H9 (cell line): ENCODE results near the gene ARHGAP25. TPM values are rescaled to one million over a fixed set of nuclear protein-coding genes. Genes with fewer than 3 reads are reported as not detected.
A peak's percentile ranks its signal among the peaks of the same experiment; 100 is the strongest.

Source experiments
- DNase-seq: peaks from one replicate; pipeline ENCODE4 v3.0.0-alpha.2; 2017
- H2AFZ ChIP-seq: one replicate; pipeline ENCODE4 v1.6.1; 2013; ENCODE audit warnings: mild to moderate bottlenecking, low read length, control low read depth, moderate library complexity
- H2AK5ac ChIP-seq: 2 replicates; pipeline ENCODE4 v1.6.1; 2013; ENCODE audit warnings: low read length, control low read depth, mixed read lengths; ENCODE audit not compliant: insufficient read length
- H2BK120ac ChIP-seq: one replicate; pipeline ENCODE4 v1.6.1; 2013; ENCODE audit warnings: low read depth, mild to moderate bottlenecking, low read length, control low read depth, inconsistent platforms; ENCODE audit not compliant: poor library complexity, severe bottlenecking
- H2BK12ac ChIP-seq: 2 replicates; pipeline ENCODE4 v1.6.1; 2013; ENCODE audit warnings: low read length, control low read depth, mixed read lengths, low read depth; ENCODE audit not compliant: insufficient read length
- H2BK15ac ChIP-seq: 2 replicates; pipeline ENCODE4 v1.6.1; 2013; ENCODE audit warnings: low read depth, low read length, control low read depth
- H2BK20ac ChIP-seq: one replicate; pipeline ENCODE4 v1.6.1; 2013; ENCODE audit warnings: low read depth, mild to moderate bottlenecking, low read length, control low read depth, inconsistent platforms; ENCODE audit not compliant: poor library complexity, severe bottlenecking
- H2BK5ac ChIP-seq: 2 replicates; pipeline ENCODE4 v1.6.1; 2013; ENCODE audit warnings: low read length, control low read depth, mixed read lengths; ENCODE audit not compliant: insufficient read length
- H3K14ac ChIP-seq: 2 replicates; pipeline ENCODE4 v1.6.1; 2013; ENCODE audit warnings: low read length, control low read depth; ENCODE audit not compliant: insufficient read depth
- H3K18ac ChIP-seq: 2 replicates; pipeline ENCODE4 v1.6.1; 2013; ENCODE audit warnings: low read depth, mild to moderate bottlenecking, mixed read lengths, low read length, control low read depth; ENCODE audit not compliant: insufficient read length
- H3K23ac ChIP-seq: 2 replicates; pipeline ENCODE4 v1.6.1; 2013; ENCODE audit warnings: low read length, control low read depth, mixed read lengths, low read depth; ENCODE audit not compliant: insufficient read length
- H3K23me2 ChIP-seq: 2 replicates; pipeline ENCODE4 v1.6.1; 2013; ENCODE audit warnings: low read depth, mild to moderate bottlenecking, mixed read lengths, low read length, control low read depth; ENCODE audit not compliant: insufficient read length, poor library complexity, severe bottlenecking
- H3K27ac ChIP-seq: 2 replicates; pipeline ENCODE4 v1.5.1; 2013; ENCODE audit warnings: low read length, control low read depth, mixed read lengths, low read depth; ENCODE audit not compliant: insufficient read length
- H3K27me3 ChIP-seq: 2 replicates; pipeline ENCODE4 v1.6.1; 2013; ENCODE audit warnings: low read length, control low read depth, inconsistent platforms; ENCODE audit not compliant: insufficient read depth
- H3K4ac ChIP-seq: 2 replicates; pipeline ENCODE4 v1.6.1; 2013; ENCODE audit warnings: low read depth, mild to moderate bottlenecking, control low read depth, inconsistent platforms, low read length, moderate library complexity
- H3K4me1 ChIP-seq: 2 replicates; pipeline ENCODE4 v1.6.1; 2013; ENCODE audit warnings: low read length, control low read depth, inconsistent platforms; ENCODE audit not compliant: insufficient read depth
- H3K4me2 ChIP-seq: 2 replicates; pipeline ENCODE4 v1.6.1; 2013; ENCODE audit warnings: low read length, control low read depth, mixed read lengths; ENCODE audit not compliant: insufficient read length, insufficient read depth
- H3K56ac ChIP-seq: 2 replicates; pipeline ENCODE4 v1.6.1; 2013; ENCODE audit warnings: low read depth, mild to moderate bottlenecking, mixed read lengths, low read length, control low read depth; ENCODE audit not compliant: insufficient read length
- H3K79me1 ChIP-seq: 2 replicates; pipeline ENCODE4 v1.6.1; 2013; ENCODE audit warnings: low read depth, mild to moderate bottlenecking, moderate library complexity, low read length, control low read depth, inconsistent platforms; ENCODE audit not compliant: insufficient read depth, poor library complexity, severe bottlenecking
- H3K79me2 ChIP-seq: 2 replicates; pipeline ENCODE4 v1.6.1; 2013; ENCODE audit warnings: low read length, control low read depth, inconsistent platforms; ENCODE audit not compliant: insufficient read depth
- H3K9ac ChIP-seq: 2 replicates; pipeline ENCODE4 v1.6.1; 2013; ENCODE audit warnings: low read length, control low read depth, mixed read lengths; ENCODE audit not compliant: insufficient read length; ENCODE audit errors: extremely low read depth
- H3K9me3 ChIP-seq: one replicate; pipeline ENCODE4 v1.6.1; 2013; ENCODE audit warnings: low read depth, low read length, inconsistent platforms; ENCODE audit not compliant: control insufficient read depth
- H3T11ph ChIP-seq: one replicate; pipeline ENCODE4 v1.6.1; 2013; ENCODE audit warnings: mild to moderate bottlenecking, low read length, control low read depth, inconsistent platforms
- H4K20me1 ChIP-seq: one replicate; pipeline ENCODE4 v1.6.1; 2013; ENCODE audit not compliant: control insufficient read depth, insufficient read length, insufficient read depth
- H4K5ac ChIP-seq: 2 replicates; pipeline ENCODE4 v1.6.1; 2013; ENCODE audit warnings: low read depth, mild to moderate bottlenecking, mixed read lengths, low read length, control low read depth; ENCODE audit not compliant: insufficient read length
- H4K8ac ChIP-seq: replicated peaks from 2 replicates; pipeline ENCODE4 v1.6.1; 2013; ENCODE audit warnings: low read length, control low read depth, mixed read lengths, low read depth; ENCODE audit not compliant: insufficient read length
- H4K91ac ChIP-seq: 2 replicates; pipeline ENCODE4 v1.6.1; 2013; ENCODE audit warnings: low read depth, mild to moderate bottlenecking, moderate library complexity, mixed read lengths, low read length, control low read depth; ENCODE audit not compliant: insufficient read length
- H3K27ac Mint-ChIP-seq, 3 experiments: 2 replicates in 2 of 3; 3 replicates in 1 of 3; pipeline ENCODE4 v1.8.0; 2020 to 2021; ENCODE audit warnings: mixed read lengths in 3 of 3, mild to moderate bottlenecking in 1 of 3, moderate library complexity in 1 of 3
- H3K27me3 Mint-ChIP-seq: 2 replicates; pipeline ENCODE4 v1.8.0; 2021; ENCODE audit warnings: low read depth, mild to moderate bottlenecking, moderate library complexity, mixed read lengths
- H3K36me3 Mint-ChIP-seq, 3 experiments: 2 replicates in 2 of 3; 3 replicates in 1 of 3; pipeline ENCODE4 v1.8.0; 2020 to 2021; ENCODE audit warnings: low read depth in 3 of 3, mixed read lengths in 3 of 3; ENCODE audit not compliant: insufficient read depth in 1 of 3
- H3K4me1 Mint-ChIP-seq, 2 experiments: 2 replicates each; pipeline ENCODE4 v1.8.0; 2020; ENCODE audit warnings: mixed read lengths in 2 of 2
- H3K4me3 Mint-ChIP-seq, 2 experiments: 2 replicates in 1 of 2; 3 replicates in 1 of 2; pipeline ENCODE4 v1.8.0; 2020 to 2021; ENCODE audit warnings: mild to moderate bottlenecking in 2 of 2, mixed read lengths in 2 of 2, moderate library complexity in 1 of 2
- H3K9me3 Mint-ChIP-seq, 2 experiments: 2 replicates in 1 of 2; 3 replicates in 1 of 2; pipeline ENCODE4 v1.8.0; 2020; ENCODE audit warnings: mild to moderate bottlenecking in 2 of 2, mixed read lengths in 2 of 2, moderate library complexity in 1 of 2
- CTCF ChIP-seq: fragments of 200-600 bp; sonication (generic); conservative IDR thresholded peaks from 3 replicates; pipeline ENCODE4 v1.8.0; 2021; ENCODE audit warnings: antibody characterized with exemption, mild to moderate bottlenecking
- WGBS: extraction: QIAGEN DNeasy Blood & Tissue Kit; methylation state at CpG from one replicate; pipeline ENCODE4 v1.1.7; 2013; ENCODE audit warnings: missing lambda C conversion rate, low lambda C conversion rate, mixed read lengths; ENCODE audit not compliant: insufficient read length; ENCODE audit errors: extremely low coverage; 5-methylcytosine and 5-hydroxymethylcytosine counted together
- total RNA-seq: library from RNA; stranded (reverse); gene quantifications from 2 replicates; pipeline ENCODE4 v1.2.1, GENCODE V29; 2021

The ARHGAP25 gene
- total RNA-seq, 1 experiment from 2014 or later = 1.3 TPM

- Histone ChIP-seq H3K56ac (no peak overlapping the region), H2AK5ac (no peak overlapping the region), H2AFZ (no peak overlapping the region), H3K27me3 (no peaks in the 10 kb centered on the region), H3K4ac (no peak overlapping the region), H3K23ac (no peak overlapping the region), H4K5ac (no peak overlapping the region), H3K4me1 (no peaks in the 10 kb centered on the region), H3K9me3 (peaks cover 4% of the 10 kb centered on the region), H2BK20ac (no peak overlapping the region), H4K8ac (no peak overlapping the region), H3K4me2 (no peak overlapping the region), H2BK15ac (no peak overlapping the region), H4K91ac (no peak overlapping the region), H2BK120ac (no peak overlapping the region), H3K18ac (no peak overlapping the region), H4K20me1 (no peaks in the 10 kb centered on the region), H3K9ac (no peak overlapping the region), H2BK5ac (no peak overlapping the region), H3K23me2 (no peaks in the 10 kb centered on the region), H3K27ac (no peak overlapping the region), H3K79me2 (no peaks in the 10 kb centered on the region), H3T11ph (no peak overlapping the region), H3K14ac (no peak overlapping the region), H2BK12ac (no peak overlapping the region), H3K79me1 (no peaks in the 10 kb centered on the region)
- no peaks in the 10 kb centered on the region; the same call in 1 of the 2 replicates for H3K27me3 Mint-ChIP-seq
- peak overlapping the region in 1 of 3 experiments; percentile 65; a peak in 1 of 7 replicates for H3K27ac Mint-ChIP-seq
- H3K4me3 Mint-ChIP-seq = no peak overlapping the region
- no peak for DNase-seq
- H3K36me3 Mint-ChIP-seq = peaks cover 0 to 10% (median 7%) of the 10 kb centered on the region in 3 experiments; a peak in 3 of 7 replicates
- peaks cover 15 to 19% of the 10 kb centered on the region in 2 experiments for H3K9me3 Mint-ChIP-seq
- H3K4me1 Mint-ChIP-seq = peaks cover 0 to 3% of the 10 kb centered on the region in 2 experiments; a peak in 1 of 4 replicates
- no peak for TF ChIP-seq CTCF
- no CpG with 5 or more reads among the region's 1 CpG for WGBS
These were observed 101.0 kb downstream of the ARHGAP25 start for GRCh38 chr2:68835621-68836020.
